ENCODE measurements around the gene SERPINA10.

- TF ChIP-seq, protein P1, sequence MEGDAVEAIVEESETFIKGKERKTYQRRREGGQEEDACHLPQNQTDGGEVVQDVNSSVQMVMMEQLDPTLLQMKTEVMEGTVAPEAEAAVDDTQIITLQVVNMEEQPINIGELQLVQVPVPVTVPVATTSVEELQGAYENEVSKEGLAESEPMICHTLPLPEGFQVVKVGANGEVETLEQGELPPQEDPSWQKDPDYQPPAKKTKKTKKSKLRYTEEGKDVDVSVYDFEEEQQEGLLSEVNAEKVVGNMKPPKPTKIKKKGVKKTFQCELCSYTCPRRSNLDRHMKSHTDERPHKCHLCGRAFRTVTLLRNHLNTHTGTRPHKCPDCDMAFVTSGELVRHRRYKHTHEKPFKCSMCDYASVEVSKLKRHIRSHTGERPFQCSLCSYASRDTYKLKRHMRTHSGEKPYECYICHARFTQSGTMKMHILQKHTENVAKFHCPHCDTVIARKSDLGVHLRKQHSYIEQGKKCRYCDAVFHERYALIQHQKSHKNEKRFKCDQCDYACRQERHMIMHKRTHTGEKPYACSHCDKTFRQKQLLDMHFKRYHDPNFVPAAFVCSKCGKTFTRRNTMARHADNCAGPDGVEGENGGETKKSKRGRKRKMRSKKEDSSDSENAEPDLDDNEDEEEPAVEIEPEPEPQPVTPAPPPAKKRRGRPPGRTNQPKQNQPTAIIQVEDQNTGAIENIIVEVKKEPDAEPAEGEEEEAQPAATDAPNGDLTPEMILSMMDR (conservative IDR thresholded peaks at IDR 0.05; ENCODE audit: low read depth, low read length), result no peak
- TF ChIP-seq EZH2 (IDR thresholded peaks at IDR 0.05; ENCODE audit: low read length, unreplicated experiment) (no peak), EZH2phosphoT487 (IDR thresholded peaks at IDR 0.05; ENCODE audit: borderline replicate concordance, low read length) (no peak)
These were observed 12.6 kb upstream of the SERPINA10 start for GRCh38 chr14:94305620-94306019.
